Activated naive CD4-positive, alpha-beta T cell (primary cell): Measurements from ENCODE around the gene HEXIM1.
"Not testable (repeated sequence)": the region's sequence is repeated elsewhere in the genome, so short reads cannot be mapped to it uniquely, and the experiment has no call there.

ENCODE experiments used
- DNase-seq, 4 experiments: peaks; one replicate each; lab custom pipeline; 2025; lab: John Stamatoyannopoulos, UW

HEXIM1 gene

GRCh38 chr17:45113424-45113754 is 34.9 kb upstream of the HEXIM1 start:
- no peak for DNase-seq

DNA sequence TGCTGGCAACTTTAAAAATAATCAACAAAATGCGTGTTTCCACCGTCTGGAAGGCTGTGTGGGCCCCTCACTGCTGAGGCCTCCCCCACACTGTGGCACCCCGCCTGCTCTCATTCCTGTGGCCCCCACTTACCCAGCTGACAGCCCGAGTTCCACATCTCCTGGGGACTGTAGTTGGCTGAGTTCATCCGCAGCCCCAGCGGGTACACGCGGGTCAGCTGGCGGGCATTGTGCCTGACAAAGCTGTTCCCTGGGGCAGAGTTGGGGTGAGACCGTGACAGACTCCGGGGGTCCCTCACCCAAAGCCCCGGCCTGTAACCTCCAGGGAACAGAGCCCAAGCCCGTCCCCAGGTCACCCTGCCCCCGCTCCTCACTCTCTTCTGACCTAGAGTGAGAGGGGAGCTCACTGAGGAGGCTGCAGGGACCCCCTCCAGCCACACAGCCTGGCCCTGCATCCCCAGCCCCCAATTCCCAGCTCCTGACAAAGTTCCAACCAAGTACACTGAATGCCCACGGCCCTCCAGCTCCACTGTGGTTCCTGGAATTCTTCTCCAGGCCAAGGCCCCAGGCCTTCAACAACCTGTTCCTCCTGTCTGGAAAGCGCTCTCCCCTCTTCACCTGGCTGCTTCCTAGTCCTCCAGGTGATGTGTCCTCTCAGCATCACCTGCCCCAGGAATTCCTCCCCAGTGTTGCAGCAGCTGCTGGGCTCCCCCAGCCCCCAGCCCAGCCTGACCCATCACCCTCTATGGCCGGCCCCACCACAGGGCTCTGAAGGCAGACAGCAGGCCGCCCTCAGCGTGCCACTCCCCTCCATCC is 34.0 kb upstream of the HEXIM1 start:
- DNase-seq: no peak

- DNase-seq: no peak
Measured at GRCh38 chr17:45115015-45115625, 33.2 kb upstream of the HEXIM1 start.

DNA sequence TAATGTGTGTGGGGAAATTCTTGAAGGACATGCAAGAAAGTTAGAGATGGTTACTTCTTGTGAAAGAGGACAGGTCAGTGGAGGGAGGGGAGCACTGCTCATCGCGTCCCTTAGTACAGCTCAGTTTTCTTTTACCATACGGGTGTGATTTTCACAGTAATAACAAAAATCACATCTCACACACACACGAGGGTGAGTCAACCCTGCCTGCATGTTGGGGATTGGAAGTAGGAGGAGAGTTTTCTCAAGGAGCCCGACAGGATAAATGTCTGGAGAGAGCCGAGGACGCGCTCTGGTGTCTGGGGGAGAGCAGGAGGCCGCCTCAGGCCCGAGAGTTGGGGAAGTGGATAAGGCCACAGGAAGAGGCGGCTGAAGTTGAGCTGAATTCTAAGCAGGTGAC is 32.4 kb upstream of the HEXIM1 start:
- DNase-seq: no peak

DNA sequence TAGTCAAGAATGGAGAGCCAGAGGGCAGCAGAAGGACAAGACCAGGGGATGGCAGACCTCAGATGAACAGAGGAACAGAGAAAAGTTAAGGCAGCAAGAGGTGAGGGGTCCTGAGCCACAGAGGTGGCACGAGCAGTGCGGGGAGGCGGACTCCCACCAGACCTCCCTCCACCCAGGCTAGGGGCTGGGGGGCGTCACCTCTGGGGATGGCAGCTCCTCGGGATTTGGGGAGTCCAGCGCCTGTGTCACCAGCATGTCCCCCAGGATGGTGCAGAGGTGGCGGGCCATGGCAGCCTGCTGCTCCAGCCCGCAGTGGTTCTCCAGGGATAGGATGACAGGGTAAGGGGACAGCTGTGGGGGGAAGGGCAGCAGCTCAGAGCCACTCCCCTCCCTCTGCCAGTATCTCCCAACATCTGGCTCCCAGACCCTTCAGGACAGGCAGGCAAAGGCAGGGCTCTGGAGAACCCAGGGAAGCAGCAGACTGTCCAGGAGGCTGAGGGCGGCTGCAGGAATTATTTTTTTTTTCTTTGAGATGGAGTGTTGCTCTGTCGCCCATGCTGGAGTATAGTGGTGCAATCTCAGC is 31.8 kb upstream of the HEXIM1 start:
- no peak for DNase-seq

DNA sequence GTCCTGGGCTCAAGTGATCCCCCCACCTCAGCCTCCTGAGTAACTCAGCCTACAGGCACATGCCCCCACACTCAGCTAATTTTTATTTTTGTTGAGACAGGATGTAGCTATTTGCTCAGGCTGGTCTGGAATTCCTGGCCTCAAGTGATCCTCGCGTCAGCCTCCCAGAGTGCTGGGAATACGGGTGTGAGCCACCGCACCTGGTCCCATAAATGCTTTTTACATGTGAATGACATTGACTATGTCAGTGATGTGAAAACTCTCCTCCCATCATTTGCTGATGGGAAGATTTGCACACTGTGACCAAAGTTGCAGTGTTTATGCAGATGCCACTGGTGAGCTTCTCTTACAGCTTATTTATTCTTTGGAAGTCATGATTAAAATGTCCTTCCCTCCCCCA is 30.9 kb upstream of the HEXIM1 start:
- DNase-seq: no peak

- no peak for DNase-seq
Measured at GRCh38 chr17:45117848-45118646, 30.2 kb upstream of the HEXIM1 start.

GRCh38 chr17:45118691-45119090 is 29.6 kb upstream of the HEXIM1 start:
- no peak for DNase-seq

DNA sequence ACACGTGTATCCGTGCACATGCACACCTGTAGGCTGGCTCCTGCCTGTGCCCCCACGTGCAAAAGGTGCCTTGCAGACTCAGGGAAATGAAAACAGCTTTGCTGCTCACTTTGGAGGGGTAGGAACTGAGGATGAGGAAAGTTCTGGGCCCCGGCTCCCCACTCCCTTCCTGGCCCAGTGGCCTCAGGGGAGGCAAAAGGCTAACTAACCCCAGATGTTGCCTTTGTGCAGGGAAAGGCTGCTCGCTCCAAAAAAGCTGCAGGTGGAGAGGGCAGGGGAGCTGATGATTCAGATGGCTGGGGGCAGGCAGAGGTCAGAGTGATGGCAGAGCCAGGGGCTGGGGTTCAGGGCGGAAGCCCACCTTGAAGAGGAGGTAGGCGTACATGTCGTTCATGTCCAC is 28.3 kb upstream of the HEXIM1 start:
- DNase-seq: no peak

- no peak for DNase-seq
Measured at GRCh38 chr17:45120558-45120957, 27.7 kb upstream of the HEXIM1 start.

DNA sequence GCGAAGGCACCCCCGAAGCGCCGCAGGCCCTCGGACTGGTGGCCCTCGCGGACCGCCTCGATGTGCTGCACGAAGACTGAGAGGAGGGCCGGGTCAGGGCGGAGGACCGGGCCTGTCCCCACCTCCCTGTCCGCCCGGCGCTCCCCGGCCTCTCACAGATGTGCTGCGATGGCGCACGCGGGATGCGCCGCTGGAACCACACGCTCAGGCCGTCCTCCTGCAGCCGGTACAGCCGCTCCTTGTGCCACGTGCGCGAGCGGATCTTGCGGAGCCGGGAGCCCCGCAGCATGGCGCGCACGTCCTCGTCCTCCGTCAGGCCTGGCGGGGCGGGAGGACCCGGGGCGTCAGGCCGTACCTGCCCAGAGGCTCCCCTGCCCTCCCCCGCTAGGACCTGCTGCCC is 27.2 kb upstream of the HEXIM1 start:
- DNase-seq: no peak

GRCh38 chr17:45123076-45123770 is 25.1 kb upstream of the HEXIM1 start:
- no peak for DNase-seq

DNA sequence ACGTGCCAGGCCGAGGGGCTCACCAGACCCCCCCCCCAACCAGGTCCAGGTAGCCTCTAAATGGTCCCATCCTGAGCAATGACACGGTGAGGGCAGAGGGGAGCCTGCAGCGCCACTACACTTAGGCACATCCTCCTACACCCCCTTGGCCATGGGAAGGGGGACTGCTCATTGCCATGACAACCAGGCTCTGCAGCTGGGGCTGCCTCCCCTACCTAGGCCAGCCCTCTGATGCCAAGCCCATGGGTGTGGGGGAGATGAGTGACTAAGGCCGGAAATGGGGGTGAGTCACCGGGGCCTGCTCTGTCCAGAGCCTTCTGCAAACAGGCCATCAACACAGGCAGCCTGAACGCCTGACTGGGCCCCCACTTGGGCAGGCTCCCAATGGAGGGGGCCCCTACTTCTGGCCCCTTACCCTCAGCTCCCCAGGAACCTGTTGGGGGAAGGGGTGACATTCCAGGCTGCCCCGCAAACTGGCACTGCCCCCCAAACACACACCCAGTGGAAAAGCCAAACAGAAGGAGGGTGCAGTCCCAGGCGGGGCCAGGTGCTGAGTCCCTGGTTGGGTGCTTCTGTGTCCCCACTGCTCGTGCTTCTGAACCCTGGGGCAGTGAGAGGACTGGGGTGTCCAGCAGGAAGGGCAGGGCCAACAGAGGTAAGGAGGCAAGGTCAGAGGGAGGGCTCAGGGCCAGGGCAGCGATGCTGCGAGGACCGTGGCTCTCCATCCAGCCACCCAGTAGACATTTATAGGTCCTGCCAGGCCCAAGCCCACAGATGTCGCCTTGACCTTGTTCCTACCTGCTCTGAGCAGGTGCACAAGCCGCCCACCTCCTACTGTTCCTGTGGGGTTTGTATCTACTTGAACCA is 24.1 kb upstream of the HEXIM1 start:
- DNase-seq: no peak

GRCh38 chr17:45124797-45125122 is 23.5 kb upstream of the HEXIM1 start:
- DNase-seq: not testable (repeated sequence)

- no peak for DNase-seq
Measured at GRCh38 chr17:45125509-45125908, 22.8 kb upstream of the HEXIM1 start.

- DNase-seq: no peak
Measured at GRCh38 chr17:45127207-45127547, 21.1 kb upstream of the HEXIM1 start.

- DNase-seq: no peak
Measured at GRCh38 chr17:45127548-45128300, 20.6 kb upstream of the HEXIM1 start.

- DNase-seq: no peak
Measured at GRCh38 chr17:45128331-45128730, 19.9 kb upstream of the HEXIM1 start.

- DNase-seq: no peak
Measured at GRCh38 chr17:45128989-45129388, 19.3 kb upstream of the HEXIM1 start.

- DNase-seq: no peak
Measured at GRCh38 chr17:45129426-45129939, 18.8 kb upstream of the HEXIM1 start.
